Gastrocnemius medialis (tissue), 4 donors: ENCODE measurements around the gene RPP30.

ENCODE experiments used
- POLR2A ChIP-seq, 2 donors: fragments of 450-650 bp; IDR thresholded peaks; one replicate each; pipeline ENCODE4 v1.6.1; 2017; ENCODE audit warnings: antibody characterized with exemption in 2 of 2, mild to moderate bottlenecking in 2 of 2, moderate library complexity in 2 of 2
- TF ChIP-seq, protein P1 (sequence below), 5 experiments: fragments of 450-650 bp in 3 of 5; fragments of 200-600 bp in 2 of 5; sonication (generic) in 2 of 5; IDR thresholded peaks in 4 of 5; conservative IDR thresholded peaks in 1 of 5; 1 replicate in 4 of 5; 2 replicates in 1 of 5; pipeline ENCODE4 v1.5.1; 2016 to 2019; ENCODE audit warnings: antibody characterized with exemption in 5 of 5, mild to moderate bottlenecking in 3 of 5, moderate library complexity in 3 of 5

DNA sequence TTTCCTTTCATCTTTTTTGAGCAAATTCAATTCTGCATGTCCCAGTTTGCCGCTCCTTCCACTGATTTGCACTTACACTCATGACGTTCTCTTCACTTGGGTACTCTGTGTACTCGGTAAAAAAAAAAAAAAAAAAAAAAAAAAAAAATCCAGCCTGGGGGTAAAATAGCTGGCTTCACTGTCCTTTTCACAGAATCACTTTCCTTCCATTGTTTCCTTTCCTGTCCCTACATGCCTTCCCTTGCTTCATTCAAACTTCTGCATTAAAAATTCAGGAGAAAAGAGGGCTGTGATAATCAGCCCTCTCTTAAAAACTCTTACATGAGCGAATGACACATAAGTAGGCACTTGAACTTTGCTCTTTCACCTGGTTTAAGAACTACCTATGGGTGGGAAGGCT, 40.4 kb downstream of the RPP30 start:
- TF ChIP-seq, protein P1, sequence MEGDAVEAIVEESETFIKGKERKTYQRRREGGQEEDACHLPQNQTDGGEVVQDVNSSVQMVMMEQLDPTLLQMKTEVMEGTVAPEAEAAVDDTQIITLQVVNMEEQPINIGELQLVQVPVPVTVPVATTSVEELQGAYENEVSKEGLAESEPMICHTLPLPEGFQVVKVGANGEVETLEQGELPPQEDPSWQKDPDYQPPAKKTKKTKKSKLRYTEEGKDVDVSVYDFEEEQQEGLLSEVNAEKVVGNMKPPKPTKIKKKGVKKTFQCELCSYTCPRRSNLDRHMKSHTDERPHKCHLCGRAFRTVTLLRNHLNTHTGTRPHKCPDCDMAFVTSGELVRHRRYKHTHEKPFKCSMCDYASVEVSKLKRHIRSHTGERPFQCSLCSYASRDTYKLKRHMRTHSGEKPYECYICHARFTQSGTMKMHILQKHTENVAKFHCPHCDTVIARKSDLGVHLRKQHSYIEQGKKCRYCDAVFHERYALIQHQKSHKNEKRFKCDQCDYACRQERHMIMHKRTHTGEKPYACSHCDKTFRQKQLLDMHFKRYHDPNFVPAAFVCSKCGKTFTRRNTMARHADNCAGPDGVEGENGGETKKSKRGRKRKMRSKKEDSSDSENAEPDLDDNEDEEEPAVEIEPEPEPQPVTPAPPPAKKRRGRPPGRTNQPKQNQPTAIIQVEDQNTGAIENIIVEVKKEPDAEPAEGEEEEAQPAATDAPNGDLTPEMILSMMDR (IDR thresholded peaks at IDR 0.05 in 4 of 5, conservative IDR thresholded peaks at IDR 0.05 in 1 of 5), result no peak
- no peak for TF ChIP-seq POLR2A (IDR thresholded peaks at IDR 0.05)
